HepG2 (cell line): ENCODE measurements around the gene RPS25. TPM values are rescaled to one million over a fixed set of nuclear protein-coding genes. Genes with fewer than 3 reads are reported as not detected.

Experiments used
- ASH2L ChIP-seq: fragments of 300-600, 200-600 bp; sonication (generic); IDR thresholded peaks from 2 replicates; pipeline ENCODE4 v1.7.0; 2017; ENCODE audit warnings: low read depth, mild to moderate bottlenecking, moderate library complexity, mixed read lengths, low read length; ENCODE audit not compliant: insufficient read length
- KAT2B ChIP-seq: fragments of 150-350 bp; IDR thresholded peaks from 2 replicates; pipeline ENCODE4 v1.6.1; 2014; ENCODE audit warnings: low read depth, low read length, borderline replicate concordance
- KLF6 ChIP-seq: IDR thresholded peaks from 2 replicates; pipeline ENCODE4 v1.8.0; 2016; ENCODE audit warnings: missing biosample characterization, missing genetic modification reagents
- NFYB ChIP-seq: sonication (generic); formaldehyde crosslinking; IDR thresholded peaks from 2 replicates; pipeline ENCODE4 v1.4.0; 2020; ENCODE audit warnings: missing genetic modification reagents
- PLSCR1 ChIP-seq: sonication (generic); formaldehyde crosslinking; IDR thresholded peaks from 2 replicates; pipeline ENCODE4 v1.5.0; 2020; ENCODE audit warnings: missing genetic modification reagents, mild to moderate bottlenecking, borderline replicate concordance
- STAT6 ChIP-seq: sonication (generic); formaldehyde crosslinking; IDR thresholded peaks from 2 replicates; pipeline ENCODE4 v1.4.0; 2020; ENCODE audit warnings: missing genetic modification reagents, mild to moderate bottlenecking, borderline replicate concordance
- TCF7 ChIP-seq: sonication (generic); IDR thresholded peaks from 2 replicates; pipeline ENCODE4 v1.6.1; 2016; ENCODE audit warnings: antibody characterized with exemption, low read depth
- ZNF18 ChIP-seq: sonication (generic); formaldehyde crosslinking; IDR thresholded peaks from 2 replicates; pipeline ENCODE4 v1.8.0; 2022; ENCODE audit warnings: mild to moderate bottlenecking, missing genetic modification reagents; ENCODE audit not compliant: insufficient replicate concordance
- ZNF264 ChIP-seq: sonication (generic); formaldehyde crosslinking; IDR thresholded peaks from 2 replicates; pipeline ENCODE4 v1.4.0; 2020; ENCODE audit warnings: missing genetic modification reagents
- polyA plus RNA-seq, 8 experiments: library from polyadenylated mRNA; depleted of rRNA in 3 of 8; stranded (reverse) in 7 of 8; unstranded in 1 of 8; fragments of >200 nt; fragmentation: Illumina TruSeq in 4 of 8; extraction: Trizol in 4 of 8; gene quantifications; 2 replicates each; pipeline versions ENCODE4 v1.2.1 to v1.2.3, GENCODE V29; 2011 to 2016; ENCODE audit warnings: low read depth in 4 of 8, missing spikeins in 1 of 8, mixed read lengths in 1 of 8; ENCODE audit not compliant: insufficient read depth in 1 of 8
- total RNA-seq, 5 experiments: library from RNA; depleted of rRNA; stranded (reverse); fragments of >200 nt; fragmentation: Illumina TruSeq; extraction: Trizol; gene quantifications; 2 replicates each; pipeline ENCODE4 v1.2.3, GENCODE V29; 2016; ENCODE audit warnings: low read depth in 1 of 5
- TF ChIP-seq, protein P1 (sequence below): sonication (generic); formaldehyde crosslinking; IDR thresholded peaks from 2 replicates; pipeline ENCODE4 v1.4.0; 2020; ENCODE audit warnings: missing genetic modification reagents
- TF ChIP-seq, protein P2 (sequence below): sonication (generic); formaldehyde crosslinking; IDR thresholded peaks from 2 replicates; pipeline ENCODE4 v1.5.0; 2020; ENCODE audit warnings: missing genetic modification reagents, mild to moderate bottlenecking, borderline replicate concordance

The RPS25 gene
- total and polyA plus RNA-seq, 2 of the 13 experiments (the other 11 are each of a cell fraction or from before 2014, with no cell fraction given), result 839 to 1,415 TPM

DNA sequence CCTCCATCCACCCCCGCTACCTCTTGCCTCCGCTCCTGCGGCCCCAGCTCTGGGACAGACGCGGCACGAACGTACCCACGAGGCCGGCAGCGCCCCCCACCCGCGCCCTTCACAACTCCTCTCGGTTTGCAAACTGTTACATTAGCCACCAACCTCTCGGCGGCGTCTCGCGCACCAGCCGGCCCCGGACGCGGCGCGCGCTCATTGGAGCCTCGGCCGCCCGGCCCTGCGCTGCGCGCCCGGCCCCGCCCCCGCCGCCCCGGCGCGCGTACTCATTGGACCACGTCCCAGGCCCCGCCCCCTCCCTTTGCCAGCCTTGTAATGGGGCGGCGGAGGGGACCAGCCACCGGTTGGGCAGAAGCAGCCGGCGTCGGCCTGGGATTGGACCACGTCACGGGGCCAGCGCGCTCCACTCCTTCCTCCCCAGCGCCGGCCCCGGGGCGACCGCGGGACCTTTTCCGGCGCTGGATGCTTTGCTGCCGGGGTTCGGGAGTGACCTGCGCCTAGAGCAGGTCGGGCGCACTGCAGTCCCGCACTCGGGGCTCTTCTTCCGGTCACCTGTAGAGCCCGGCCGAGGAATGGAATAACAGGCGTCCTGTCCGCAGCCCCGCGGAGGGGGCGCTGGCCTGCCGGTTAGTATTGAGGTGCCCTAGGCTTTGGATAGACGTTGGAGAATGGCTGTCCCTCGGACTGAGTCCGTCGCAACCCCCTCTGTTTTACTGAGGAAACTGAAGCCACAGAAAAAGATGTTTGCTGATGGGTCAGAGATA lies 39.0 kb upstream of the RPS25 start, which contains the start of gene HYOU1 (continued):
- TF ChIP-seq STAT6 (CRISPR knock-in tag), result peak; percentile 48; the same call in 1 of the 2 replicates
- TF ChIP-seq KAT2B, result no peak
- TF ChIP-seq KLF6 (CRISPR knock-in tag), result no peak
- no peak for TF ChIP-seq TCF7
- TF ChIP-seq ZNF18 (CRISPR knock-in tag), result no peak
- TF ChIP-seq NFYB (CRISPR knock-in tag), result peak; percentile 89
- TF ChIP-seq, protein P1, sequence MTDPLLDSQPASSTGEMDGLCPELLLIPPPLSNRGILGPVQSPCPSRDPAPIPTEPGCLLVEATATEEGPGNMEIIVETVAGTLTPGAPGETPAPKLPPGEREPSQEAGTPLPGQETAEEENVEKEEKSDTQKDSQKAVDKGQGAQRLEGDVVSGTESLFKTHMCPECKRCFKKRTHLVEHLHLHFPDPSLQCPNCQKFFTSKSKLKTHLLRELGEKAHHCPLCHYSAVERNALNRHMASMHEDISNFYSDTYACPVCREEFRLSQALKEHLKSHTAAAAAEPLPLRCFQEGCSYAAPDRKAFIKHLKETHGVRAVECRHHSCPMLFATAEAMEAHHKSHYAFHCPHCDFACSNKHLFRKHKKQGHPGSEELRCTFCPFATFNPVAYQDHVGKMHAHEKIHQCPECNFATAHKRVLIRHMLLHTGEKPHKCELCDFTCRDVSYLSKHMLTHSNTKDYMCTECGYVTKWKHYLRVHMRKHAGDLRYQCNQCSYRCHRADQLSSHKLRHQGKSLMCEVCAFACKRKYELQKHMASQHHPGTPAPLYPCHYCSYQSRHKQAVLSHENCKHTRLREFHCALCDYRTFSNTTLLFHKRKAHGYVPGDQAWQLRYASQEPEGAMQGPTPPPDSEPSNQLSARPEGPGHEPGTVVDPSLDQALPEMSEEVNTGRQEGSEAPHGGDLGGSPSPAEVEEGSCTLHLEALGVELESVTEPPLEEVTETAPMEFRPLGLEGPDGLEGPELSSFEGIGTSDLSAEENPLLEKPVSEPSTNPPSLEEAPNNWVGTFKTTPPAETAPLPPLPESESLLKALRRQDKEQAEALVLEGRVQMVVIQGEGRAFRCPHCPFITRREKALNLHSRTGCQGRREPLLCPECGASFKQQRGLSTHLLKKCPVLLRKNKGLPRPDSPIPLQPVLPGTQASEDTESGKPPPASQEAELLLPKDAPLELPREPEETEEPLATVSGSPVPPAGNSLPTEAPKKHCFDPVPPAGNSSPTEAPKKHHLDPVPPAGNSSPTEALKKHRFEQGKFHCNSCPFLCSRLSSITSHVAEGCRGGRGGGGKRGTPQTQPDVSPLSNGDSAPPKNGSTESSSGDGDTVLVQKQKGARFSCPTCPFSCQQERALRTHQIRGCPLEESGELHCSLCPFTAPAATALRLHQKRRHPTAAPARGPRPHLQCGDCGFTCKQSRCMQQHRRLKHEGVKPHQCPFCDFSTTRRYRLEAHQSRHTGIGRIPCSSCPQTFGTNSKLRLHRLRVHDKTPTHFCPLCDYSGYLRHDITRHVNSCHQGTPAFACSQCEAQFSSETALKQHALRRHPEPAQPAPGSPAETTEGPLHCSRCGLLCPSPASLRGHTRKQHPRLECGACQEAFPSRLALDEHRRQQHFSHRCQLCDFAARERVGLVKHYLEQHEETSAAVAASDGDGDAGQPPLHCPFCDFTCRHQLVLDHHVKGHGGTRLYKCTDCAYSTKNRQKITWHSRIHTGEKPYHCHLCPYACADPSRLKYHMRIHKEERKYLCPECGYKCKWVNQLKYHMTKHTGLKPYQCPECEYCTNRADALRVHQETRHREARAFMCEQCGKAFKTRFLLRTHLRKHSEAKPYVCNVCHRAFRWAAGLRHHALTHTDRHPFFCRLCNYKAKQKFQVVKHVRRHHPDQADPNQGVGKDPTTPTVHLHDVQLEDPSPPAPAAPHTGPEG (CRISPR knock-in tag), result no peak
- TF ChIP-seq, protein P2, sequence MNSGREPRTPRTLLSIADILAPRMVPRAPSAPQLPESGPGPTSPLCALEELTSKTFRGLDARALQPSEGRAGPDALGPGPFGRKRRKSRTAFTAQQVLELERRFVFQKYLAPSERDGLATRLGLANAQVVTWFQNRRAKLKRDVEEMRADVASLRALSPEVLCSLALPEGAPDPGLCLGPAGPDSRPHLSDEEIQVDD, result no peak
- no peak for TF ChIP-seq PLSCR1 (CRISPR knock-in tag)
- TF ChIP-seq ZNF264 (CRISPR knock-in tag), result peak; percentile 27; the same call in 1 of the 2 replicates
- peak; percentile 56 for TF ChIP-seq ASH2L
